Measurements from ENCODE around the gene UBE2D2. TPM values are rescaled to one million over a fixed set of nuclear protein-coding genes. Genes with fewer than 3 reads are reported as not detected.
A peak's percentile ranks its signal among the peaks of the same experiment; 100 is the strongest.
"Not testable (repeated sequence)": the region's sequence is repeated elsewhere in the genome, so short reads cannot be mapped to it uniquely, and the experiment has no call there.

UBE2D2 gene
- total RNA-seq = 94.7 TPM
- polyA plus RNA-seq = 98.7 TPM

- peaks cover 1% of the 10 kb centered on the region for H3K4me1 ChIP-seq (ENCODE audit: insufficient read depth)
- peak within 1 kb of the TSS; percentile 98 for H3K27ac ChIP-seq (ENCODE audit: low read depth)
- peak; percentile 90 for DNase-seq (ENCODE audit: extremely low spot score)
- H3K4me3 ChIP-seq (ENCODE audit: low read depth, low read length) = peak within 1 kb of the TSS; percentile 93
- under 1% methylated on average over 88 of the region's 89 CpGs for WGBS
- no peaks in the 10 kb centered on the region for H3K36me3 ChIP-seq (ENCODE audit: insufficient read depth)
Measured at GRCh38 chr5:139560752-139561654, at the start of gene UBE2D2. UBE2D2 (plus strand) TSS chr5:139561339; CDS start chr5:139561792, 453 bp downstream.

GRCh38 chr5:139512786-139513390 lies 48.3 kb upstream of the UBE2D2 start:
- no peak for DNase-seq (ENCODE audit: extremely low spot score)
- WGBS = 82% methylated on average over 6 of the region's 6 CpGs
- H3K27ac ChIP-seq (ENCODE audit: low read depth) = no peak overlapping the region
- H3K36me3 ChIP-seq (ENCODE audit: insufficient read depth) = no peaks in the 10 kb centered on the region
- H3K4me1 ChIP-seq (ENCODE audit: insufficient read depth) = no peaks in the 10 kb centered on the region
- no peak overlapping the region for H3K4me3 ChIP-seq (ENCODE audit: low read depth, low read length)

- not testable (repeated sequence) for H3K4me3 ChIP-seq (ENCODE audit: low read depth, low read length); H3K27ac ChIP-seq (ENCODE audit: low read depth); H3K4me1 ChIP-seq (ENCODE audit: insufficient read depth); H3K36me3 ChIP-seq (ENCODE audit: insufficient read depth); DNase-seq (ENCODE audit: extremely low spot score)
- WGBS = 71% methylated on average over 5 of the region's 5 CpGs
Measured at GRCh38 chr5:139513434-139513833, 47.7 kb upstream of the UBE2D2 start.

GRCh38 chr5:139513852-139514485 lies 47.2 kb upstream of the UBE2D2 start:
- H3K4me3 ChIP-seq (ENCODE audit: low read depth, low read length) = no peak overlapping the region
- H3K4me1 ChIP-seq (ENCODE audit: insufficient read depth) = no peaks in the 10 kb centered on the region
- no peak for DNase-seq (ENCODE audit: extremely low spot score)
- no peak overlapping the region for H3K27ac ChIP-seq (ENCODE audit: low read depth)
- H3K36me3 ChIP-seq (ENCODE audit: insufficient read depth) = no peaks in the 10 kb centered on the region
- WGBS = 85% methylated on average over 6 of the region's 6 CpGs

GRCh38 chr5:139514486-139514856 lies 46.7 kb upstream of the UBE2D2 start:
- Histone ChIP-seq H3K4me1 (ENCODE audit: insufficient read depth) (no peaks in the 10 kb centered on the region), H3K27ac (ENCODE audit: low read depth) (no peak overlapping the region), H3K4me3 (ENCODE audit: low read depth, low read length) (no peak overlapping the region), H3K36me3 (ENCODE audit: insufficient read depth) (no peaks in the 10 kb centered on the region)
- whole genome bisulfite sequencing = 87% methylated on average over 2 of the region's 2 CpGs
- DNase-seq (ENCODE audit: extremely low spot score) = no peak

- peak overlapping the region; percentile 21 for H3K4me3 ChIP-seq (ENCODE audit: low read depth, low read length)
- no peaks in the 10 kb centered on the region for H3K36me3 ChIP-seq (ENCODE audit: insufficient read depth)
- peak; percentile 59 for DNase-seq (ENCODE audit: extremely low spot score)
- H3K4me1 ChIP-seq (ENCODE audit: insufficient read depth) = no peaks in the 10 kb centered on the region
- H3K27ac ChIP-seq (ENCODE audit: low read depth) = peak overlapping the region; percentile 57
- WGBS = 5% methylated on average over 56 of the region's 56 CpGs
Measured at GRCh38 chr5:139517683-139518564, 43.2 kb upstream of the UBE2D2 start.

- H3K4me1 ChIP-seq (ENCODE audit: insufficient read depth) = no peaks in the 10 kb centered on the region
- DNase-seq (ENCODE audit: extremely low spot score) = no peak
- no peaks in the 10 kb centered on the region for H3K36me3 ChIP-seq (ENCODE audit: insufficient read depth)
- H3K4me3 ChIP-seq (ENCODE audit: low read depth, low read length) = no peak overlapping the region
- WGBS = 81% methylated on average over 10 of the region's 10 CpGs
- no peak overlapping the region for H3K27ac ChIP-seq (ENCODE audit: low read depth)
Measured at GRCh38 chr5:139523635-139524445, 37.3 kb upstream of the UBE2D2 start.

- WGBS = 73% methylated on average over 4 of the region's 4 CpGs
Measured at GRCh38 chr5:139524446-139524845, 36.7 kb upstream of the UBE2D2 start.

GRCh38 chr5:139524940-139525585 lies 36.1 kb upstream of the UBE2D2 start:
- Histone ChIP-seq H3K4me3 (ENCODE audit: low read depth, low read length) (no peak overlapping the region), H3K36me3 (ENCODE audit: insufficient read depth) (no peaks in the 10 kb centered on the region), H3K27ac (ENCODE audit: low read depth) (no peak overlapping the region), H3K4me1 (ENCODE audit: insufficient read depth) (no peaks in the 10 kb centered on the region)
- no peak for DNase-seq (ENCODE audit: extremely low spot score)
- 68% methylated on average over 2 of the region's 2 CpGs for WGBS

More at GRCh38 chr5:139524446-139524845, 36.7 kb upstream of the UBE2D2 start:
- H3K36me3 ChIP-seq (ENCODE audit: insufficient read depth) = no peaks in the 10 kb centered on the region
- no peaks in the 10 kb centered on the region for H3K4me1 ChIP-seq (ENCODE audit: insufficient read depth)
- H3K27ac ChIP-seq (ENCODE audit: low read depth) = no peak overlapping the region
- DNase-seq (ENCODE audit: extremely low spot score) = no peak
- no peak overlapping the region for H3K4me3 ChIP-seq (ENCODE audit: low read depth, low read length)

- 90% methylated on average over 12 of the region's 12 CpGs for WGBS
- H3K36me3 ChIP-seq (ENCODE audit: insufficient read depth); H3K4me3 ChIP-seq (ENCODE audit: low read depth, low read length); H3K27ac ChIP-seq (ENCODE audit: low read depth); DNase-seq (ENCODE audit: extremely low spot score); H3K4me1 ChIP-seq (ENCODE audit: insufficient read depth): not testable (repeated sequence)
Measured at GRCh38 chr5:139525586-139526308, 35.4 kb upstream of the UBE2D2 start.

- H3K4me3 ChIP-seq (ENCODE audit: low read depth, low read length); DNase-seq (ENCODE audit: extremely low spot score); H3K27ac ChIP-seq (ENCODE audit: low read depth); H3K4me1 ChIP-seq (ENCODE audit: insufficient read depth); H3K36me3 ChIP-seq (ENCODE audit: insufficient read depth): not testable (repeated sequence)
- 82% methylated on average over 22 of the region's 22 CpGs for WGBS
Measured at GRCh38 chr5:139526309-139527089, 34.6 kb upstream of the UBE2D2 start.
